HG03378 (cell line): ENCODE data around the gene RAET1E.
"Not testable (repeated sequence)": the region's sequence is repeated elsewhere in the genome, so short reads cannot be mapped to it uniquely, and the experiment has no call there.

Experiments used
- ATAC-seq: cut with Tn5 transposase; IDR thresholded peaks from one replicate; pipeline ENCODE4 v1.9.1; 2021; ENCODE audit warnings: mild to moderate bottlenecking, moderate library complexity; ENCODE audit not compliant: unreplicated experiment

Gene RAET1E

GRCh38 chr6:149910721-149911151 lies 12.8 kb upstream of the RAET1E start:
- ATAC-seq = no peak

- ATAC-seq = no peak
Measured at GRCh38 chr6:149909701-149910470, 12.0 kb upstream of the RAET1E start.

GRCh38 chr6:149908480-149908879 lies 10.6 kb upstream of the RAET1E start:
- ATAC-seq = not testable (repeated sequence)

GRCh38 chr6:149907317-149907716 lies 9.4 kb upstream of the RAET1E start:
- no peak for ATAC-seq

- ATAC-seq = no peak
Measured at GRCh38 chr6:149906405-149906804, 8.5 kb upstream of the RAET1E start.

- no peak for ATAC-seq
Measured at GRCh38 chr6:149905911-149906371, 8.0 kb upstream of the RAET1E start.

- no peak for ATAC-seq
Measured at GRCh38 chr6:149905371-149905910, 7.5 kb upstream of the RAET1E start.

- ATAC-seq = no peak
Measured at GRCh38 chr6:149904661-149905370, 6.9 kb upstream of the RAET1E start.

GRCh38 chr6:149903938-149904611 lies 6.2 kb upstream of the RAET1E start:
- ATAC-seq = no peak

- no peak for ATAC-seq
Measured at GRCh38 chr6:149901444-149902140, 3.7 kb upstream of the RAET1E start.

GRCh38 chr6:149900620-149901443 lies 2.9 kb upstream of the RAET1E start:
- no peak for ATAC-seq

- ATAC-seq = no peak
Measured at GRCh38 chr6:149899926-149900619, 2.2 kb upstream of the RAET1E start.

GRCh38 chr6:149899486-149899885 lies 1.6 kb upstream of the RAET1E start:
- ATAC-seq = no peak

GRCh38 chr6:149898966-149899365 lies 1.1 kb upstream of the RAET1E start:
- ATAC-seq = no peak

- ATAC-seq = no peak
Measured at GRCh38 chr6:149897015-149897697, 757 bp downstream of the RAET1E start.

- ATAC-seq = no peak
Measured at GRCh38 chr6:149896491-149896890, 1.4 kb downstream of the RAET1E start.

- ATAC-seq = no peak
Measured at GRCh38 chr6:149895833-149896271, 2.1 kb downstream of the RAET1E start.

GRCh38 chr6:149895048-149895590 lies 2.8 kb downstream of the RAET1E start:
- no peak for ATAC-seq
